HepG2 (cell line): ENCODE results near the gene HDGFL2.

Experiments
- ESRRA ChIP-seq: sonication (generic); formaldehyde crosslinking; IDR thresholded peaks from 2 replicates; pipeline ENCODE4 v1.5.1; 2020; ENCODE audit warnings: mild to moderate bottlenecking, low read depth, missing genetic modification reagents
- FOSL2 ChIP-seq: sonication (generic); formaldehyde crosslinking; IDR thresholded peaks from 2 replicates; pipeline ENCODE4 v1.4.0; 2020; ENCODE audit warnings: missing genetic modification reagents
- IKZF1 ChIP-seq: fragments of 450-650 bp; IDR thresholded peaks from 2 replicates; pipeline ENCODE4 v1.7.1; 2016
- SMAD3 ChIP-seq: sonication (generic); formaldehyde crosslinking; IDR thresholded peaks from 2 replicates; pipeline ENCODE4 v1.4.0; 2020; ENCODE audit warnings: missing genetic modification reagents
- TBL1XR1 ChIP-seq: fragments of 150-350 bp; IDR thresholded peaks from 2 replicates; pipeline ENCODE4 v1.6.1; 2014; ENCODE audit warnings: borderline replicate concordance, low read length; ENCODE audit not compliant: partially characterized antibody
- ZBTB43 ChIP-seq: sonication (generic); formaldehyde crosslinking; conservative IDR thresholded peaks from 2 replicates; pipeline ENCODE4 v1.4.0; 2020; ENCODE audit warnings: missing genetic modification reagents
- ZNF180 ChIP-seq: sonication (generic); formaldehyde crosslinking; IDR thresholded peaks from 2 replicates; pipeline ENCODE4 v1.4.0; 2020; ENCODE audit warnings: low read depth, missing genetic modification reagents, borderline replicate concordance

- TF ChIP-seq ESRRA (CRISPR knock-in tag): no peak
- no peak for TF ChIP-seq ZNF180 (CRISPR knock-in tag)
- no peak for TF ChIP-seq TBL1XR1
- TF ChIP-seq ZBTB43: peak; percentile 43; the same call in 1 of the 2 replicates
- no peak for TF ChIP-seq FOSL2 (CRISPR knock-in tag)
- no peak for TF ChIP-seq SMAD3 (CRISPR knock-in tag)
- TF ChIP-seq IKZF1: no peak
Observed at GRCh38 chr19:4518345-4519171, 46.5 kb downstream of the HDGFL2 start, which contains the start of gene PLIN4.
